GM12872 (cell line): ENCODE measurements around the gene RGP1.

Source experiments
- CTCF ChIP-seq: IDR thresholded peaks from 3 replicates; pipeline ENCODE4 v1.5.1; 2011; ENCODE audit warnings: low read depth, mild to moderate bottlenecking, low read length, moderate library complexity; ENCODE audit not compliant: insufficient read depth

Gene RGP1

GRCh38 chr9:35748858-35749514, at the start of gene RGP1, which contains the start of gene GBA2:
TSS of gene RGP1 (plus strand) at chr9:35749287. CDS start at chr9:35749756, 469 bp downstream.
TSS of gene GBA2 (minus strand) at chr9:35749228. CDS start at chr9:35748704, 524 bp downstream.
- TF ChIP-seq CTCF: no peak

GRCh38 chr9:35700031-35700430, 49.1 kb upstream of the RGP1 start:
- no peak for TF ChIP-seq CTCF

- TF ChIP-seq CTCF: no peak
Measured at GRCh38 chr9:35700942-35701341, 48.1 kb upstream of the RGP1 start.

GRCh38 chr9:35702696-35703095, 46.4 kb upstream of the RGP1 start:
- TF ChIP-seq CTCF: no peak

- no peak for TF ChIP-seq CTCF
Measured at GRCh38 chr9:35703906-35704672, 45.0 kb upstream of the RGP1 start.

- TF ChIP-seq CTCF: no peak
Measured at GRCh38 chr9:35705372-35705771, 43.7 kb upstream of the RGP1 start.

GRCh38 chr9:35705836-35706430, 43.2 kb upstream of the RGP1 start:
- no peak for TF ChIP-seq CTCF
